Liver (tissue), 9 donors: Measurements from ENCODE around the gene L3MBTL3. TPM values are rescaled to one million over a fixed set of nuclear protein-coding genes. Genes with fewer than 3 reads are reported as not detected.

Source experiments
- DNase-seq: peaks from one replicate; pipeline ENCODE4 v3.0.0-alpha.2; 2017; ENCODE audit warnings: low spot score
- H3K27ac ChIP-seq, 2 donors: one replicate each; pipeline ENCODE4 v1.7.0; 2013; ENCODE audit warnings: inconsistent platforms in 2 of 2, low read length in 2 of 2, control low read depth in 1 of 2, low read depth in 1 of 2, mild to moderate bottlenecking in 1 of 2
- H3K27me3 ChIP-seq, 4 donors: one replicate each; pipeline versions ENCODE4 v1.6.1 to v1.7.0; 2013; ENCODE audit warnings: low read length in 3 of 4, inconsistent platforms in 1 of 4, mild to moderate bottlenecking in 1 of 4, moderate library complexity in 1 of 4; ENCODE audit not compliant: control insufficient read depth in 4 of 4, insufficient read depth in 4 of 4
- H3K36me3 ChIP-seq, 4 donors: one replicate each; pipeline versions ENCODE4 v1.6.1 to v1.7.0; 2013; ENCODE audit warnings: low read length in 3 of 4, mild to moderate bottlenecking in 3 of 4, low read depth in 1 of 4, moderate library complexity in 1 of 4; ENCODE audit not compliant: control insufficient read depth in 4 of 4, insufficient read depth in 3 of 4
- H3K4me1 ChIP-seq, 4 donors: one replicate each; pipeline versions ENCODE4 v1.6.1 to v1.7.0; 2013; ENCODE audit warnings: low read length in 3 of 4, mild to moderate bottlenecking in 3 of 4, moderate library complexity in 1 of 4; ENCODE audit not compliant: control insufficient read depth in 4 of 4, insufficient read depth in 4 of 4
- H3K4me3 ChIP-seq, 3 donors: one replicate each; pipeline versions ENCODE4 v1.6.1 to v1.7.0; 2013; ENCODE audit warnings: low read length in 3 of 3, control low read depth in 1 of 3, low read depth in 1 of 3, mild to moderate bottlenecking in 1 of 3
- H3K9ac ChIP-seq, 2 donors: one replicate each; pipeline ENCODE4 v1.7.0; 2013; ENCODE audit warnings: low read length in 2 of 2, mild to moderate bottlenecking in 2 of 2, moderate library complexity in 2 of 2, control low read depth in 1 of 2, low read depth in 1 of 2
- H3K9me3 ChIP-seq, 4 donors: one replicate each; pipeline versions ENCODE4 v1.6.1 to v1.7.0; 2013; ENCODE audit warnings: low read length in 3 of 4; ENCODE audit not compliant: control insufficient read depth in 4 of 4
- ATF3 ChIP-seq: IDR thresholded peaks from 2 replicates; pipeline ENCODE4 v1.6.1; 2016; ENCODE audit warnings: antibody characterized with exemption
- CTCF ChIP-seq: fragments of 150-350 bp; IDR thresholded peaks from 2 replicates; pipeline ENCODE4 v1.5.1; 2017; ENCODE audit warnings: improper control_type of control experiment, low read depth, low read length; ENCODE audit not compliant: missing input control
- EGR1 ChIP-seq, 2 donors: IDR thresholded peaks; 2 replicates each; pipeline ENCODE4 v1.6.1; 2016 to 2018; ENCODE audit warnings: antibody characterized with exemption in 2 of 2, low read depth in 2 of 2
- FOXA1 ChIP-seq: IDR thresholded peaks from 2 replicates; pipeline ENCODE4 v1.6.1; 2016; ENCODE audit warnings: antibody characterized with exemption
- FOXA2 ChIP-seq: IDR thresholded peaks from 2 replicates; pipeline ENCODE4 v1.6.1; 2016; ENCODE audit warnings: antibody characterized with exemption
- GABPA ChIP-seq, 2 donors: IDR thresholded peaks in 1 of 2; conservative IDR thresholded peaks in 1 of 2; 2 replicates each; pipeline ENCODE4 v1.6.1; 2016; ENCODE audit warnings: antibody characterized with exemption in 2 of 2, mild to moderate bottlenecking in 1 of 2, moderate library complexity in 1 of 2
- HNF4A ChIP-seq, 2 donors: conservative IDR thresholded peaks; 2 replicates each; pipeline ENCODE4 v1.6.1; 2016; ENCODE audit warnings: antibody characterized with exemption in 2 of 2, mild to moderate bottlenecking in 2 of 2
- HNF4G ChIP-seq: IDR thresholded peaks from 2 replicates; pipeline ENCODE4 v1.6.1; 2016; ENCODE audit warnings: antibody characterized with exemption
- JUND ChIP-seq, 2 donors: IDR thresholded peaks; 2 replicates each; pipeline ENCODE4 v1.6.1; 2016; ENCODE audit warnings: antibody characterized with exemption in 2 of 2
- MAX ChIP-seq: IDR thresholded peaks from 2 replicates; pipeline ENCODE4 v1.6.1; 2016; ENCODE audit warnings: antibody characterized with exemption
- NR2F2 ChIP-seq: IDR thresholded peaks from 2 replicates; pipeline ENCODE4 v1.6.1; 2016; ENCODE audit warnings: antibody characterized with exemption
- RAD21 ChIP-seq, 2 donors: IDR thresholded peaks; 2 replicates each; pipeline ENCODE4 v1.6.1; 2016; ENCODE audit warnings: antibody characterized with exemption in 2 of 2, mild to moderate bottlenecking in 2 of 2
- REST ChIP-seq: IDR thresholded peaks from 2 replicates; pipeline ENCODE4 v1.6.1; 2016; ENCODE audit warnings: antibody characterized with exemption, mild to moderate bottlenecking
- RXRA ChIP-seq, 2 donors: IDR thresholded peaks; 2 replicates each; pipeline ENCODE4 v1.6.1; 2017 to 2018; ENCODE audit warnings: antibody characterized with exemption in 2 of 2, mild to moderate bottlenecking in 1 of 2
- SP1 ChIP-seq: IDR thresholded peaks from 2 replicates; pipeline ENCODE4 v1.6.1; 2018; ENCODE audit warnings: antibody characterized with exemption, mild to moderate bottlenecking
- TAF1 ChIP-seq: conservative IDR thresholded peaks from 2 replicates; pipeline ENCODE4 v1.6.1; 2016; ENCODE audit warnings: antibody characterized with exemption, mild to moderate bottlenecking
- YY1 ChIP-seq: IDR thresholded peaks from 2 replicates; pipeline ENCODE4 v1.6.1; 2016; ENCODE audit warnings: antibody characterized with exemption, mild to moderate bottlenecking
- ZBTB33 ChIP-seq: IDR thresholded peaks from 2 replicates; pipeline ENCODE4 v1.6.1; 2016; ENCODE audit warnings: antibody characterized with exemption
- WGBS: extraction: QIAGEN DNeasy Blood & Tissue Kit; methylation state at CpG from one replicate; pipeline ENCODE4 v1.1.7; 2013; 5-methylcytosine and 5-hydroxymethylcytosine counted together
- polyA plus RNA-seq, 2 donors: library from polyadenylated mRNA; stranded (reverse) in 1 of 2; unstranded in 1 of 2; fragments of 200-250 nt in 1 of 2; fragments of >200 nt in 1 of 2; fragmentation: Nextera tagmentation in 1 of 2; extraction: Ambion mirVana in 1 of 2; gene quantifications; one replicate each; pipeline versions ENCODE4 v1.2.1 to v1.2.3, GENCODE V29; 2013 to 2015
- total RNA-seq, 2 donors: library from RNA; depleted of rRNA; stranded (reverse); fragments of >200 nt; gene quantifications; one replicate each; pipeline ENCODE4 v1.2.3, GENCODE V29; 2014
- donor health status: healthy.
- donor health status: healthy.
- donor health status: healthy.
- donor health status: healthy.
- donor health status: healthy.

Gene L3MBTL3
- total and polyA plus RNA-seq, 4 donors = 1.9 to 9.2 (median 3.7) TPM

GRCh38 chr6:130070326-130070725 is 51.9 kb downstream of the L3MBTL3 start:
- no peak overlapping the region for H3K4me3 ChIP-seq
- no peaks in the 10 kb centered on the region for H3K4me1 ChIP-seq
- no peak for DNase-seq
- WGBS = 91% methylated on average over 2 of the region's 2 CpGs
- H3K36me3 ChIP-seq = peaks cover 2 to 20% (median 4%) of the 10 kb centered on the region in 4 donors
- H3K27me3 ChIP-seq = no peaks in the 10 kb centered on the region
- TF ChIP-seq SP1 (no peak), JUND (IDR thresholded peaks at IDR 0.05) (no peak), NR2F2 (no peak), HNF4A (conservative IDR thresholded peaks at IDR 0.05) (no peak), TAF1 (no peak), CTCF (no peak), GABPA (IDR thresholded peaks at IDR 0.05 in 1 of 2, conservative IDR thresholded peaks at IDR 0.05 in 1 of 2) (no peak), REST (no peak), RAD21 (IDR thresholded peaks at IDR 0.05) (no peak), YY1 (no peak), ATF3 (no peak), FOXA2 (no peak), EGR1 (IDR thresholded peaks at IDR 0.05; ENCODE audit: low read depth in 2 of 2) (no peak), FOXA1 (no peak)
- H3K9ac ChIP-seq = no peak overlapping the region
- H3K9me3 ChIP-seq = no peaks in the 10 kb centered on the region
- no peak overlapping the region for H3K27ac ChIP-seq

- no peaks in the 10 kb centered on the region for H3K9me3 ChIP-seq
- H3K36me3 ChIP-seq = peaks cover 2 to 16% (median 4%) of the 10 kb centered on the region in 4 donors
- H3K4me1 ChIP-seq = no peaks in the 10 kb centered on the region
- 92% methylated on average over 6 of the region's 6 CpGs for WGBS
- H3K27me3 ChIP-seq = no peaks in the 10 kb centered on the region
- DNase-seq = no peak
- H3K4me3 ChIP-seq = no peak overlapping the region
- no peak overlapping the region for H3K9ac ChIP-seq
- H3K27ac ChIP-seq = no peak overlapping the region
- TF ChIP-seq NR2F2 (no peak), JUND (IDR thresholded peaks at IDR 0.05) (no peak), FOXA1 (no peak), HNF4A (conservative IDR thresholded peaks at IDR 0.05) (no peak), REST (no peak), HNF4G (no peak), RAD21 (IDR thresholded peaks at IDR 0.05) (no peak), ZBTB33 (no peak), MAX (no peak), TAF1 (no peak), ATF3 (no peak), EGR1 (IDR thresholded peaks at IDR 0.05; ENCODE audit: low read depth in 2 of 2) (no peak), RXRA (IDR thresholded peaks at IDR 0.05) (no peak), FOXA2 (no peak), YY1 (no peak), SP1 (no peak), GABPA (IDR thresholded peaks at IDR 0.05 in 1 of 2, conservative IDR thresholded peaks at IDR 0.05 in 1 of 2) (no peak)
Measured at GRCh38 chr6:130070792-130071191, 52.4 kb downstream of the L3MBTL3 start.
